ENCODE results near the gene PPEF2. TPM values are rescaled to one million over a fixed set of nuclear protein-coding genes. Genes with fewer than 3 reads are reported as not detected.

PPEF2 gene
- total RNA-seq, 1 experiment from 2014 or later: not detected

DNA sequence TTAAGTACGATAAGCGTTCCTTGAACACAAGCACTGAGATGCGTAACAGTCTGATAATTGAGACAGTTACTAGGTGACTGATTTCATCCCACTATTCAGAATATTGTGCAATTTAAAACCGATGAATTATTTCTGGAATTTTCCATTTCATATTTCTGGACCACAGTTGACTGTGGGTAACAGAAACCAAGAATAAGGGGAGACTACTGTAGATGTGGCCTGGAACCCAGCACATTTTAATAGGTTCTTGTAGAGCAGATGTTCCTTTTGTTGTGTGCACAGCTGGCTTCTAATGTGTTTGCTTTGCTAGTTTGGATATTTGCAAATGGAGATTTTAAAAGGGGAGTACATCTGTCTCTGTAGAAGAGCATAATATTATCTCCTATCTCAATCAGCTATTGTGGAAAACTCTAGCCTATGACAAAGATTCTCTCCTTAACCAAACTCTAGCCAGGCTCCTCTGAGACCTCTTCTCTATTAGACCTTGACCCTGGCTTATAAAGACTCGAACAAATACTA, 22.1 kb upstream of the PPEF2 start:
- Histone ChIP-seq H3K14ac (ENCODE audit: insufficient read depth, low read length) (no peak overlapping the region), H4K91ac (ENCODE audit: insufficient read length, low read depth, low read length) (no peak overlapping the region), H4K8ac (replicated peaks; ENCODE audit: insufficient read length, low read depth, low read length) (no peak overlapping the region), H4K5ac (ENCODE audit: insufficient read length, low read depth, low read length) (no peak overlapping the region), H3K79me1 (ENCODE audit: insufficient read depth, low read depth, low read length, poor library complexity, severe bottlenecking) (no peaks in the 10 kb centered on the region), H3K9me3 (ENCODE audit: control insufficient read depth, low read depth, low read length) (no peaks in the 10 kb centered on the region), H3K56ac (ENCODE audit: insufficient read length, low read depth, low read length) (no peak overlapping the region), H2BK15ac (ENCODE audit: low read depth, low read length) (no peak overlapping the region), H2AK5ac (ENCODE audit: insufficient read length, low read length) (no peak overlapping the region), H3K23me2 (ENCODE audit: insufficient read length, low read depth, low read length, poor library complexity, severe bottlenecking) (no peaks in the 10 kb centered on the region), H2BK20ac (ENCODE audit: low read depth, low read length, poor library complexity, severe bottlenecking) (no peak overlapping the region), H3K9ac (ENCODE audit: extremely low read depth, insufficient read length, low read length) (no peak overlapping the region), H3K27me3 (ENCODE audit: insufficient read depth, low read length) (no peaks in the 10 kb centered on the region), H3K27ac (ENCODE audit: insufficient read length, low read depth, low read length) (no peak overlapping the region), H3T11ph (ENCODE audit: low read length) (no peak overlapping the region), H3K4ac (ENCODE audit: low read depth, low read length) (no peak overlapping the region), H2BK5ac (ENCODE audit: insufficient read length, low read length) (no peak overlapping the region), H2BK12ac (ENCODE audit: insufficient read length, low read depth, low read length) (no peak overlapping the region), H3K4me1 (ENCODE audit: insufficient read depth, low read length) (peaks cover 8% of the 10 kb centered on the region), H3K23ac (ENCODE audit: insufficient read length, low read depth, low read length) (no peak overlapping the region), H2AFZ (ENCODE audit: low read length) (no peak overlapping the region), H3K79me2 (ENCODE audit: insufficient read depth, low read length) (no peaks in the 10 kb centered on the region), H4K20me1 (ENCODE audit: control insufficient read depth, insufficient read depth, insufficient read length) (no peaks in the 10 kb centered on the region), H2BK120ac (ENCODE audit: low read depth, low read length, poor library complexity, severe bottlenecking) (no peak overlapping the region), H3K4me2 (ENCODE audit: insufficient read depth, insufficient read length, low read length) (no peak overlapping the region), H3K18ac (ENCODE audit: insufficient read length, low read depth, low read length) (no peak overlapping the region)
- no peak for DNase-seq
- Mint-ChIP-seq H3K27ac (peak overlapping the region in 1 of 3 experiments; percentile 63; a peak in 2 of 7 replicates), H3K4me3 (no peak overlapping the region), H3K9me3 (no peaks in the 10 kb centered on the region), H3K27me3 (ENCODE audit: low read depth) (no peaks in the 10 kb centered on the region), H3K4me1 (peaks cover 22 to 23% of the 10 kb centered on the region in 2 experiments), H3K36me3 (ENCODE audit: insufficient read depth in 1 of 3, low read depth in 3 of 3) (peaks cover 0 to 13% (median 0%) of the 10 kb centered on the region in 3 experiments; a peak in 4 of 7 replicates)
- no CpG with 5 or more reads among the region's 5 CpGs for whole genome bisulfite sequencing (ENCODE audit: extremely low coverage, insufficient read length, low lambda C conversion rate)
- TF ChIP-seq, protein P1, sequence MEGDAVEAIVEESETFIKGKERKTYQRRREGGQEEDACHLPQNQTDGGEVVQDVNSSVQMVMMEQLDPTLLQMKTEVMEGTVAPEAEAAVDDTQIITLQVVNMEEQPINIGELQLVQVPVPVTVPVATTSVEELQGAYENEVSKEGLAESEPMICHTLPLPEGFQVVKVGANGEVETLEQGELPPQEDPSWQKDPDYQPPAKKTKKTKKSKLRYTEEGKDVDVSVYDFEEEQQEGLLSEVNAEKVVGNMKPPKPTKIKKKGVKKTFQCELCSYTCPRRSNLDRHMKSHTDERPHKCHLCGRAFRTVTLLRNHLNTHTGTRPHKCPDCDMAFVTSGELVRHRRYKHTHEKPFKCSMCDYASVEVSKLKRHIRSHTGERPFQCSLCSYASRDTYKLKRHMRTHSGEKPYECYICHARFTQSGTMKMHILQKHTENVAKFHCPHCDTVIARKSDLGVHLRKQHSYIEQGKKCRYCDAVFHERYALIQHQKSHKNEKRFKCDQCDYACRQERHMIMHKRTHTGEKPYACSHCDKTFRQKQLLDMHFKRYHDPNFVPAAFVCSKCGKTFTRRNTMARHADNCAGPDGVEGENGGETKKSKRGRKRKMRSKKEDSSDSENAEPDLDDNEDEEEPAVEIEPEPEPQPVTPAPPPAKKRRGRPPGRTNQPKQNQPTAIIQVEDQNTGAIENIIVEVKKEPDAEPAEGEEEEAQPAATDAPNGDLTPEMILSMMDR (conservative IDR thresholded peaks at IDR 0.05): no peak

Measured in H9 (cell line).